WTC11 (cell line): ENCODE data around the gene PGBD5. TPM values are rescaled to one million over a fixed set of nuclear protein-coding genes. Genes with fewer than 3 reads are reported as not detected.

Source experiments
- ATAC-seq: fragments of 200-7000 bp; cut with Tn5 transposase; 2 replicates; pipeline ENCODE4 v1.10.0; 2021; ENCODE audit warnings: mild to moderate bottlenecking, moderate library complexity
- CTCF ChIA-PET: fragments of 300-600 bp; sonication (Branson Sonifier 250); formaldehyde crosslinking; loops from one replicate; lab custom pipeline; 2021; ENCODE audit warnings: antibody characterized with exemption; lab: Charles Lee
- POLR2A ChIA-PET: fragments of 350-600 bp; sonication (Branson Sonifier 250); formaldehyde crosslinking; loops from one replicate; lab custom pipeline; 2021; ENCODE audit warnings: antibody characterized with exemption; lab: Charles Lee
- DNase-seq: peaks from one replicate; pipeline ENCODE4 v3.0.0; 2021; ENCODE audit warnings: low spot score
- H3K27ac Mint-ChIP-seq: 2 replicates; pipeline ENCODE4 v1.8.0; 2021; ENCODE audit warnings: mixed read lengths
- H3K27me3 Mint-ChIP-seq: 2 replicates; pipeline ENCODE4 v1.8.0; 2021; ENCODE audit warnings: low read depth, mild to moderate bottlenecking, moderate library complexity, mixed read lengths
- H3K36me3 Mint-ChIP-seq: 2 replicates; pipeline ENCODE4 v1.8.0; 2021; ENCODE audit warnings: mixed read lengths
- H3K4me1 Mint-ChIP-seq: 2 replicates; pipeline ENCODE4 v1.8.0; 2022; ENCODE audit warnings: mixed read lengths
- H3K4me3 Mint-ChIP-seq: 2 replicates; pipeline ENCODE4 v1.8.0; 2021; ENCODE audit warnings: mild to moderate bottlenecking, moderate library complexity, mixed read lengths
- H3K9me3 Mint-ChIP-seq: 2 replicates; pipeline ENCODE4 v1.8.0; 2021; ENCODE audit warnings: mixed read lengths
- ATF1 ChIP-seq: sonication (generic); formaldehyde crosslinking; IDR thresholded peaks from 2 replicates; pipeline ENCODE4 v1.8.1; 2023; ENCODE audit warnings: mild to moderate bottlenecking, moderate library complexity, missing genetic modification reagents
- ATF3 ChIP-seq: sonication (generic); formaldehyde crosslinking; conservative IDR thresholded peaks from 2 replicates; pipeline ENCODE4 v1.8.1; 2022; ENCODE audit warnings: mild to moderate bottlenecking, missing genetic modification reagents
- ATF6 ChIP-seq: sonication (generic); formaldehyde crosslinking; IDR thresholded peaks from 2 replicates; pipeline ENCODE4 v1.8.1; 2023; ENCODE audit warnings: mild to moderate bottlenecking, missing genetic modification reagents
- CBFB ChIP-seq: sonication (generic); formaldehyde crosslinking; IDR thresholded peaks from 2 replicates; pipeline ENCODE4 v1.8.1; 2022; ENCODE audit warnings: mild to moderate bottlenecking, low read depth, missing genetic modification reagents
- E2F4 ChIP-seq: sonication (generic); formaldehyde crosslinking; IDR thresholded peaks from 2 replicates; pipeline ENCODE4 v1.8.1; 2022; ENCODE audit warnings: low read depth, mild to moderate bottlenecking, moderate library complexity, missing genetic modification reagents, borderline replicate concordance
- EMX1 ChIP-seq: fragments of 250-450 bp; sonication (Bioruptor Pico); IDR thresholded peaks from 2 replicates; pipeline ENCODE4 v1.8.0; 2021; ENCODE audit warnings: mild to moderate bottlenecking
- FOXP4 ChIP-seq: sonication (generic); formaldehyde crosslinking; IDR thresholded peaks from 2 replicates; pipeline ENCODE4 v1.8.0; 2022; ENCODE audit warnings: mild to moderate bottlenecking, missing genetic modification reagents
- GABPB1 ChIP-seq: sonication (generic); formaldehyde crosslinking; IDR thresholded peaks from 2 replicates; pipeline ENCODE4 v1.8.1; 2023; ENCODE audit warnings: mild to moderate bottlenecking, missing genetic modification reagents
- GTF2I ChIP-seq: fragments of 250-450 bp; sonication (Bioruptor Pico); conservative IDR thresholded peaks from 2 replicates; pipeline ENCODE4 v1.4.0; 2021; ENCODE audit warnings: mild to moderate bottlenecking
- HMGXB4 ChIP-seq: sonication (generic); formaldehyde crosslinking; IDR thresholded peaks from 2 replicates; pipeline ENCODE4 v1.8.1; 2023; ENCODE audit warnings: mild to moderate bottlenecking, moderate library complexity, missing genetic modification reagents
- MAX ChIP-seq: sonication (generic); formaldehyde crosslinking; IDR thresholded peaks from 2 replicates; pipeline ENCODE4 v1.8.0; 2022; ENCODE audit warnings: mild to moderate bottlenecking, missing genetic modification reagents
- OVOL2 ChIP-seq: fragments of 250-450 bp; sonication (Bioruptor Pico); IDR thresholded peaks from 2 replicates; pipeline ENCODE4 v1.9.0; 2021; ENCODE audit warnings: mild to moderate bottlenecking, borderline replicate concordance
- RORB ChIP-seq: fragments of 250-450 bp; sonication (Bioruptor Pico); IDR thresholded peaks from 2 replicates; pipeline ENCODE4 v1.9.0; 2021; ENCODE audit warnings: mild to moderate bottlenecking
- USF1 ChIP-seq: sonication (generic); formaldehyde crosslinking; IDR thresholded peaks from 2 replicates; pipeline ENCODE4 v1.8.0; 2022; ENCODE audit warnings: mild to moderate bottlenecking, missing genetic modification reagents
- ZBTB21 ChIP-seq: sonication (generic); formaldehyde crosslinking; IDR thresholded peaks from 2 replicates; pipeline ENCODE4 v1.8.1; 2023; ENCODE audit warnings: mild to moderate bottlenecking, missing genetic modification reagents, borderline replicate concordance
- ZNF232 ChIP-seq: sonication (generic); formaldehyde crosslinking; IDR thresholded peaks from 2 replicates; pipeline ENCODE4 v1.8.0; 2022; ENCODE audit warnings: mild to moderate bottlenecking, missing genetic modification reagents
- ZNF423 ChIP-seq: fragments of 250-450 bp; sonication (Bioruptor Pico); IDR thresholded peaks from 2 replicates; pipeline ENCODE4 v2.1.2; 2022; ENCODE audit warnings: mild to moderate bottlenecking, moderate library complexity
- ZNF671 ChIP-seq: fragments of 250-450 bp; sonication (Bioruptor Pico); IDR thresholded peaks from 2 replicates; pipeline ENCODE4 v1.8.0; 2021; ENCODE audit warnings: mild to moderate bottlenecking
- total RNA-seq: library from RNA; stranded (reverse); gene quantifications from 3 replicates; pipeline ENCODE4 v1.2.3, GENCODE V29; 2021

The PGBD5 gene
- total RNA-seq, 1 experiment from 2014 or later = 23.8 TPM

- no peak for TF ChIP-seq FOXP4
- TF ChIP-seq ZBTB21 (CRISPR knock-in tag) = no peak
- no peak for TF ChIP-seq ATF1
- TF ChIP-seq ZNF232 (CRISPR knock-in tag) = no peak
- no peak for TF ChIP-seq EMX1 (CRISPR knock-in tag)
- no peak for TF ChIP-seq HMGXB4 (CRISPR knock-in tag)
- no peak for TF ChIP-seq E2F4 (CRISPR knock-in tag)
- TF ChIP-seq, all 79 proteins: peak for 0
Measured at GRCh38 chr1:230375780-230376179, 50.4 kb downstream of the PGBD5 start (continued).

- no peak overlapping the region for H3K27ac Mint-ChIP-seq
- peaks cover 20% of the 10 kb centered on the region for H3K4me1 Mint-ChIP-seq
- no peak for ATAC-seq
- TF ChIP-seq GABPB1 (CRISPR knock-in tag) (no peak), USF1 (CRISPR knock-in tag) (no peak), ATF6 (CRISPR knock-in tag) (no peak), EMX1 (CRISPR knock-in tag) (no peak), OVOL2 (CRISPR knock-in tag) (no peak), GTF2I (CRISPR knock-in tag) (no peak), MAX (CRISPR knock-in tag) (no peak), ATF3 (no peak), ZNF423 (CRISPR knock-in tag) (no peak), CBFB (no peak), ZNF671 (CRISPR knock-in tag) (no peak), RORB (no peak), E2F4 (CRISPR knock-in tag) (no peak)
- H3K4me3 Mint-ChIP-seq = no peak overlapping the region
- ChIA-PET CTCF (interaction anchor here (0.8 to 1.6 kb wide), 2 partner anchors 47 to 206 kb away, joined by 5 read pairs; no protein-coding TSS in a partner anchor), POLR2A (interaction anchor here (0.7 kb wide), 1 partner anchor 53 kb away, joined by 4 read pairs; no protein-coding TSS in a partner anchor)
- H3K36me3 Mint-ChIP-seq = peaks cover 27% of the 10 kb centered on the region
- H3K27me3 Mint-ChIP-seq = no peaks in the 10 kb centered on the region; the same call in 1 of the 2 replicates
- H3K9me3 Mint-ChIP-seq = peaks cover 12% of the 10 kb centered on the region
- DNase-seq = no peak
Measured at GRCh38 chr1:230375147-230375546, 51.0 kb downstream of the PGBD5 start.
